C4-2B (cell line): Measurements from ENCODE around the gene CSTPP1.

Source experiments
- CTCF ChIP-seq: fragments of 450-650 bp; conservative IDR thresholded peaks from 2 replicates; pipeline ENCODE4 v1.5.1; 2017; ENCODE audit warnings: mild to moderate bottlenecking
- ZFX ChIP-seq: fragments of 450-650 bp; IDR thresholded peaks from 2 replicates; pipeline ENCODE4 v1.6.1; 2017

- TF ChIP-seq CTCF (no peak), ZFX (no peak)
These were observed 226.6 kb downstream of the CSTPP1 start for GRCh38 chr11:47163193-47163592.
